GM10248 (cell line): Measurements from ENCODE around the gene HOXB2.

Source experiments
- CTCF ChIA-PET: fragments of 300-600 bp; sonication (Branson Sonifier 250); formaldehyde crosslinking; extraction: SDS; loops from one replicate; lab custom pipeline; 2021; ENCODE audit warnings: antibody characterized with exemption; lab: Yijun Ruan, JAX
- POLR2A ChIA-PET: fragments of 350-650 bp; sonication (Branson Sonifier 250); formaldehyde crosslinking; extraction: SDS; loops from one replicate; lab custom pipeline; 2020; ENCODE audit warnings: antibody characterized with exemption; lab: Yijun Ruan, JAX
- DNase-seq: peaks from one replicate; pipeline ENCODE4 v3.0.0; 2012; ENCODE audit errors: extremely low spot score
- TF ChIP-seq, protein P1 (sequence below): IDR thresholded peaks from 2 replicates; pipeline ENCODE4 v1.5.1; 2012; ENCODE audit warnings: mild to moderate bottlenecking, low read depth; ENCODE audit errors: extremely low read depth, missing control alignments, control extremely low read depth

The HOXB2 gene

DNA sequence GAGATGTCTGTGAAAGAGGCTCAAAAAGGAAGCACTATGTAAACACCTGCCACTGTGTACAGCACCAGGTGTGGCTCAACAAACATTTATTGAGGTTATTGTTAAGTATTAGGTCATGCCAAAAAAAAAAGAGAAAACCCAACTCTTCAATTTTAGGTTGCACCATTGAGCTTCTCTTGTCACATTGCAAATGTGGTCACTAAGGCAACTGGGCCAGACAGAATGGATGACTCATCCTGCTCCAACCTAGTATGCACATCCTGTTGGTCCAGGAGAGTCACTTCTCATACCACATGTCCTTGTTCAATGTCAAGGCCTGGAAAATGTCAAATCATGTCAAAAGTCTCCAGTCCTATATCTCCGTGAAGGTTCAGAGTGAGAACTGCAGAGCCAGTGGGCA, 39.1 kb downstream of the HOXB2 start:
- CTCF ChIA-PET: interaction anchor here (1.2 to 2.9 kb wide), 4 partner anchors 13 to 52 kb away, joined by 3 to 16 read pairs (median 4); no protein-coding TSS in a partner anchor
- TF ChIP-seq, protein P1, sequence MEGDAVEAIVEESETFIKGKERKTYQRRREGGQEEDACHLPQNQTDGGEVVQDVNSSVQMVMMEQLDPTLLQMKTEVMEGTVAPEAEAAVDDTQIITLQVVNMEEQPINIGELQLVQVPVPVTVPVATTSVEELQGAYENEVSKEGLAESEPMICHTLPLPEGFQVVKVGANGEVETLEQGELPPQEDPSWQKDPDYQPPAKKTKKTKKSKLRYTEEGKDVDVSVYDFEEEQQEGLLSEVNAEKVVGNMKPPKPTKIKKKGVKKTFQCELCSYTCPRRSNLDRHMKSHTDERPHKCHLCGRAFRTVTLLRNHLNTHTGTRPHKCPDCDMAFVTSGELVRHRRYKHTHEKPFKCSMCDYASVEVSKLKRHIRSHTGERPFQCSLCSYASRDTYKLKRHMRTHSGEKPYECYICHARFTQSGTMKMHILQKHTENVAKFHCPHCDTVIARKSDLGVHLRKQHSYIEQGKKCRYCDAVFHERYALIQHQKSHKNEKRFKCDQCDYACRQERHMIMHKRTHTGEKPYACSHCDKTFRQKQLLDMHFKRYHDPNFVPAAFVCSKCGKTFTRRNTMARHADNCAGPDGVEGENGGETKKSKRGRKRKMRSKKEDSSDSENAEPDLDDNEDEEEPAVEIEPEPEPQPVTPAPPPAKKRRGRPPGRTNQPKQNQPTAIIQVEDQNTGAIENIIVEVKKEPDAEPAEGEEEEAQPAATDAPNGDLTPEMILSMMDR: no peak

DNA sequence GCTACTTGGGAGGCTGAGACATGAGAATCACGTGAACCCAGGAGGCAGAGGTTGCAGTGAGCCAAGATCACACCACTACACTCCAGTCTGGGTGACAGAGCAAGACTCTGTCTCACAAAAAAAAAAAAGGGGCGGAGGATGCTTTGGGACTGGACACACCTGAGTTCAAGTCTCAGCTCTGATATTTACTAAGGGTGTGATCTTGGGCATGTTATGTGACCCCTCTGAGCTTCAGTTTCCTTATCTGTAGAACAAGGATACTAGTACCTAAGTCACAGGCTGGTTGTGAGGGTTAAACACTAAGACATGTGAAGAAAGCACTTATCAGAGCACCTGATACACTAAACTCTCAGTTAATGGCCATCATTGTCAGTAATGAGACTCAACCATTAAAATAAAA, 40.0 kb downstream of the HOXB2 start:
- POLR2A ChIA-PET: no interaction called here
- CTCF ChIA-PET: interaction anchor here (1.3 to 2.9 kb wide), 4 partner anchors 12 to 35 kb away, joined by 3 to 24 read pairs (median 10); no protein-coding TSS in a partner anchor
- TF ChIP-seq, protein P1: no peak
- no peak for DNase-seq

More for the DNA sequence above, 39.1 kb downstream of the HOXB2 start:
- peak; percentile 66 for DNase-seq
- POLR2A ChIA-PET: interaction anchor here (0.6 kb wide), 1 partner anchor 395 kb away, joined by 3 read pairs; no protein-coding TSS in a partner anchor

DNA sequence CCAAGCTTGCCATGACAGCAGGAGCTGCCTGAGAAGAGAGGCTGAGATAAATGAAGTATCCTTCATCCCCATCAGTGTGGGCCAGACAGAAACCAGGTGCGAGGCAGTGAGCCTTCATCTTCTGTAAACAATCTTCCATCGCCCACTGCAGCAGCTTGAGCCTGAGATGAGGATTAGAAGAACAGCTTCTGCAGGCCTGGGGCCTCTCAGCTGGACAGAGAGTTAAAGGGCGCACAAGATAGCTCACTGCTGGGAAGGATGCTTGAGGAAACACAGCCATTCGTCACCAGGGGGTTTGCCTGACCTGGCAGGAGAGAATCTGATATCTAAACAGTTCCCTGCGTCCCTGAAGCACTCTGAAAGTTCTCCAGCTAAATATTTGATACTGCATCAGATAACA, 41.2 kb downstream of the HOXB2 start:
- CTCF ChIA-PET: interaction anchor here (0.9 to 2.8 kb wide), 8 partner anchors 11 to 241 kb away, joined by 3 to 24 read pairs (median 3); partner anchors contain the start of gene HOXB8
- TF ChIP-seq, protein P1: no peak
- POLR2A ChIA-PET: no interaction called here
- no peak for DNase-seq

DNA sequence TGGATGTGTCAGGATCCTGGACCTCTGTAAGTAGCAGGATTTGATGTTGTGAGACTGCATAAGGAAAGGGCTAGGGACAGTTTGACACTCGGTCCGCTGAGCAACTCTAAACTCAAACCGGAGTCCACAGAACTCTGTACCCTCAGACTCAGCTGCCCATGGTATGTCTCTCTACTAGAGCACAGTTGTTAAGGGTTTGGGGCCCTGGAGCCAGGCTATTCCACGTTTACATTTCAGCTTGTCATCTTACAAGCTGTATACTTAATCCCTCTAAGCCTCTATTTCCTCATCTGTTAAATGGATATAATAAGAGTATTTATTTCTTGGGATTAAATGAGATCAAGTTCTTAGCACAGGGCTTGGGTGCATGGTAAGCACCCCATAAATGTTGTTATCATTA, 42.0 kb downstream of the HOXB2 start:
- ChIA-PET CTCF (interaction anchor here (1.0 to 2.8 kb wide), 5 partner anchors 11 to 240 kb away, joined by 3 to 24 read pairs (median 4); no protein-coding TSS in a partner anchor), POLR2A (no interaction called here)

DNA sequence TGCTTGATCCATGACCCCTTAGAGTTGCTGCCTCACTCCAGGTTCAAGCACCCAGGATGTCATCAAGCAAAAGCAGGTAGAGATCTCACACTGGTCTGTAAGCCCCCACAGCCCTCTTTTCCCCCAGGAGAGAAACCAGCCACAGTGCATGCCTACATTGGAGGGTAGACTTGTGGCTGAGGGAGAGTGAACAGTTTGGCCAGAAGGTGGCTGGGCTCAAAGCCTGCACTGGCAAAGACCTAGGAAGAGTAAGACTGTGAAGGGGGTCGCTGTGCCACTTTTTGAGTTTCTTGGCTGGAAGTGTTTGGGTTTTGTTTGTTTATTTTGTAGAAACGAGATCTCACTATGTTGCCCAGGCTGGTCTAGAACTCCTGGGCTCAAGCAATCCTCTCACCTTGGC, 42.6 kb downstream of the HOXB2 start:
- TF ChIP-seq, protein P1: no peak
- ChIA-PET POLR2A (no interaction called here), CTCF (interaction anchor here (1.0 to 3.0 kb wide), 6 partner anchors 10 to 167 kb away, joined by 3 to 24 read pairs (median 4); no protein-coding TSS in a partner anchor)
- no peak for DNase-seq

More for the DNA sequence above, 42.0 kb downstream of the HOXB2 start:
- TF ChIP-seq, protein P1: no peak
- no peak for DNase-seq

DNA sequence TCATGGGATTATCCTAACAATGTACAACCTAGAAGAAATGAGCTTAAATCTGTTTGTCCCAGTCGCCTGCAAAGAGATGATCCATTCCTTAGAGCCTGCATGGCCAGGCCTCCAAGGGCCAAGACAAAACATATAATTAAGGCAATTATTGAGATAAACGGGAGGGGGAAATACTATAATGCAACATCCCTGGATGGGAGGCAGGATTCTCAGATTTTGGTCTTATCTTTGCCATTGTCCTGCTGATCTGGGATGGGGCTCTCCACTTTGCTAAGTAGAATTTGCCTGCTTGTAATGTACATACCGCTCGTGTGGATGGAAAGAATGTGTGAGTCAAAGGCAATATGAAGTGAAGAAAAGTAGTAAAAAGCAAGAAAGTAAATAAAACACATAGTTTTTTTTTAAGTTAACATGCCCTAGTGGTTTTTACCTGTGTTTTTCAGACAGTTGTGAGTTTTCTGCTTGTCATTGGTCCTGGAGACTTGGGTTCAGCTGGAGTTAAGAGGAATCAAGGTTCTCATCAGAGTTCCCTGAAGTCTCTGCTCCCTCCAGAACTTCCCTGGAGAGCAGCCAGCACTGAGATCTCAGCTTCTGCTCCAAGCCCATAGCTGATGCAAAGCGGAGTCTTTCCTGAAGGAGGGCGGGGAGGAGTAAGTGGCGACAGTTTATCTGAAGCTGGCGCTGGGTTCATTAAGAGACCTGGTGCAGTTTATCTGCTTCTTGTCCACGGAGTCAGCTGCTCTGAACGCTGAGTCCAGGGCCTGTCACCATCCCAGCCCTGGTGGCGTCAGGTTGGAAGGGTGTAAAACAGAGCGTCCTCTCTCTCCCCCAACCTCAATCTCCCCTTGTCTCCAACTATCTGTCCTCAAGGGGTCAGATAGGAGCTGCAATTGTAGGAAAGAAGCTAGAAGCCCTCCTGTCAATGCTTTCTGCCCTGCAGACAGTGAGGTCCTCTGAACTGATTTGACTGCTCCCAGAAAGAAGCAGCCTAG, 44.2 kb downstream of the HOXB2 start:
- no peak for DNase-seq
- CTCF ChIA-PET: interaction anchor here (1.0 to 3.0 kb wide), 7 partner anchors 8 to 165 kb away, joined by 3 to 11 read pairs (median 4); no protein-coding TSS in a partner anchor
- POLR2A ChIA-PET: interaction anchor here (0.5 kb wide), 1 partner anchor 1790 kb away, joined by 3 read pairs; no protein-coding TSS in a partner anchor
- TF ChIP-seq, protein P1: peak; percentile 22
